Keratinocyte (primary cell): Measurements from ENCODE around the gene GOLPH3L. TPM values are rescaled to one million over a fixed set of nuclear protein-coding genes. Genes with fewer than 3 reads are reported as not detected.
A peak's percentile ranks its signal among the peaks of the same experiment; 100 is the strongest.

Experiments
- DNase-seq: peaks from one replicate; pipeline ENCODE4 v3.0.0-alpha.2; 2011; ENCODE audit warnings: low read depth, missing footprints, low spot score
- FAIRE-seq: peaks from 2 replicates; lab custom pipeline; 2011; peaks lifted over from hg19 to GRCh38; lab: Jason Lieb, UNC
- H2AFZ ChIP-seq: 2 replicates; pipeline ENCODE4 v1.6.0; 2012; ENCODE audit warnings: low read length, control low read depth, inconsistent platforms; ENCODE audit not compliant: control insufficient read depth
- H3K27ac ChIP-seq: 2 replicates; pipeline ENCODE4 v1.5.1; 2011; ENCODE audit warnings: low read length; ENCODE audit not compliant: control insufficient read depth, insufficient read depth
- H3K27me3 ChIP-seq: 3 replicates; pipeline ENCODE4 v1.6.0; 2011; ENCODE audit warnings: low read length; ENCODE audit not compliant: control insufficient read depth, insufficient read depth; ENCODE audit errors: extremely low read depth
- H3K36me3 ChIP-seq, 2 experiments: 2 replicates in 1 of 2; 3 replicates in 1 of 2; pipeline ENCODE4 v1.5.1; 2011; ENCODE audit warnings: low read length in 2 of 2, mild to moderate bottlenecking in 1 of 2; ENCODE audit not compliant: control insufficient read depth in 2 of 2, insufficient read depth in 2 of 2; ENCODE audit errors: extremely low read depth in 1 of 2
- H3K4me1 ChIP-seq: 3 replicates; pipeline ENCODE4 v1.5.1; 2011; ENCODE audit warnings: low read length; ENCODE audit not compliant: control insufficient read depth, insufficient read depth; ENCODE audit errors: extremely low read depth
- H3K4me2 ChIP-seq: 3 replicates; pipeline ENCODE4 v1.6.0; 2011; ENCODE audit warnings: low read depth, low read length; ENCODE audit not compliant: control insufficient read depth, insufficient read depth; ENCODE audit errors: extremely low read depth
- H3K4me3 ChIP-seq, 3 experiments: fragments of 200-600 bp in 1 of 3; sonication (generic) in 1 of 3; 2 replicates in 2 of 3; 3 replicates in 1 of 3; pipeline ENCODE4 v1.5.1; 2011 to 2016; ENCODE audit warnings: low read length in 3 of 3, mild to moderate bottlenecking in 3 of 3, control low read depth in 2 of 3, inconsistent platforms in 1 of 3, low read depth in 1 of 3, mixed read lengths in 1 of 3, mixed run types in 1 of 3, moderate library complexity in 1 of 3; ENCODE audit not compliant: control insufficient read depth in 2 of 3, insufficient read depth in 2 of 3; ENCODE audit errors: extremely low read depth in 1 of 3
- H3K79me2 ChIP-seq: 2 replicates; pipeline ENCODE4 v1.6.0; 2012; ENCODE audit warnings: low read length; ENCODE audit not compliant: control insufficient read depth, insufficient read depth
- H3K9ac ChIP-seq: 3 replicates; pipeline ENCODE4 v1.6.0; 2011; ENCODE audit warnings: low read length; ENCODE audit not compliant: control insufficient read depth, insufficient read depth; ENCODE audit errors: extremely low read depth
- H3K9me1 ChIP-seq: 3 replicates; pipeline ENCODE4 v1.6.0; 2011; ENCODE audit warnings: low read length; ENCODE audit not compliant: control insufficient read depth, insufficient read depth; ENCODE audit errors: extremely low read depth
- H3K9me3 ChIP-seq: 2 replicates; pipeline ENCODE4 v1.5.1; 2012; ENCODE audit warnings: low read depth, low read length; ENCODE audit not compliant: control insufficient read depth
- H4K20me1 ChIP-seq: 3 replicates; pipeline ENCODE4 v1.6.0; 2011; ENCODE audit warnings: low read length; ENCODE audit not compliant: control insufficient read depth, insufficient read depth; ENCODE audit errors: extremely low read depth
- EZH2 ChIP-seq: IDR thresholded peaks from one replicate; pipeline ENCODE4 v1.6.1; 2012; ENCODE audit warnings: inconsistent platforms, mild to moderate bottlenecking, low read length, moderate library complexity
- dilution Hi-C: fragments of 300-500 bp; cut with MboI; formaldehyde crosslinking; loops from one replicate; pipeline ENCODE4 v1.7.0; 2020; ENCODE audit warnings: low sequenced_read_pairs; ENCODE audit not compliant: extremely low pct_ligation_motif_present
- polyA plus RNA-seq, 5 experiments: library from polyadenylated mRNA; depleted of rRNA in 3 of 5; stranded (reverse) in 3 of 5; stranded (forward) in 1 of 5; unstranded in 1 of 5; fragments of >200 nt; gene quantifications; 1 replicate in 1 of 5; 2 replicates in 3 of 5; 3 replicates in 1 of 5; pipeline versions ENCODE4 v1.2.1 to v1.2.3, GENCODE V29; 2011 to 2012; ENCODE audit warnings: missing spikeins in 2 of 5, low read depth in 1 of 5, low replicate concordance in 1 of 5
- TF ChIP-seq, protein P1 (sequence below), 3 experiments: IDR thresholded peaks in 1 of 3; conservative IDR thresholded peaks in 1 of 3; optimal IDR thresholded peaks in 1 of 3; 2 replicates in 2 of 3; 3 replicates in 1 of 3; pipeline versions ENCODE3 to v1.5.1; 2011; ENCODE audit warnings: low read length in 3 of 3, mild to moderate bottlenecking in 3 of 3, moderate library complexity in 2 of 3, control low read depth in 1 of 3, inconsistent platforms in 1 of 3; ENCODE audit not compliant: insufficient read depth in 2 of 3; ENCODE audit errors: extremely low read depth in 1 of 3

Gene GOLPH3L
- polyA plus RNA-seq, 1 donor (not counting 4 experiments of a cell fraction or from before 2014, with no cell fraction given): 22.2 TPM

DNA sequence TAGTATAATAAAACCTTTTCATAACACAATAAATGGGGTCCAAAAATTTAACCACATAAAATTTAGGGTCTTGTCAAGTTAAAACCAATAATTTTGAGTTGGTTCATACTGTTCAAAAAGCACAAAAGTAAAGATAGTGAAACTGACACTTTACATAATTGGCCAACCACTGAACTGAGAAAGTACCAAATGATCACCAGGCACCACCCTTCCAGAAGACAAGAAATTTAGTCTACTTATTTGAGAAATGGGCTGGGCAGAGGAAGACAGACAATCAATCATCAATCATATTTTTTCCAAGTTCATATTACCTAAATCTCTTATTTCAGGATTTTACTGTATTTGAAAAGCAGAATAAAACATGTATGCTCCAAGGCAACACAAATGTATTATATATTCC lies 6.5 kb upstream of the GOLPH3L start:
- Histone ChIP-seq H3K4me2 (no peak overlapping the region), H3K4me1 (no peaks in the 10 kb centered on the region), H2AFZ (no peak overlapping the region), H3K9ac (no peak overlapping the region), H3K9me1 (no peaks in the 10 kb centered on the region), H3K4me3 (no peak overlapping the region), H3K79me2 (no peaks in the 10 kb centered on the region), H3K27ac (no peak overlapping the region), H3K9me3 (no peaks in the 10 kb centered on the region), H3K36me3 (no peaks in the 10 kb centered on the region), H3K27me3 (no peaks in the 10 kb centered on the region), H4K20me1 (no peaks in the 10 kb centered on the region)
- TF ChIP-seq, protein P1, sequence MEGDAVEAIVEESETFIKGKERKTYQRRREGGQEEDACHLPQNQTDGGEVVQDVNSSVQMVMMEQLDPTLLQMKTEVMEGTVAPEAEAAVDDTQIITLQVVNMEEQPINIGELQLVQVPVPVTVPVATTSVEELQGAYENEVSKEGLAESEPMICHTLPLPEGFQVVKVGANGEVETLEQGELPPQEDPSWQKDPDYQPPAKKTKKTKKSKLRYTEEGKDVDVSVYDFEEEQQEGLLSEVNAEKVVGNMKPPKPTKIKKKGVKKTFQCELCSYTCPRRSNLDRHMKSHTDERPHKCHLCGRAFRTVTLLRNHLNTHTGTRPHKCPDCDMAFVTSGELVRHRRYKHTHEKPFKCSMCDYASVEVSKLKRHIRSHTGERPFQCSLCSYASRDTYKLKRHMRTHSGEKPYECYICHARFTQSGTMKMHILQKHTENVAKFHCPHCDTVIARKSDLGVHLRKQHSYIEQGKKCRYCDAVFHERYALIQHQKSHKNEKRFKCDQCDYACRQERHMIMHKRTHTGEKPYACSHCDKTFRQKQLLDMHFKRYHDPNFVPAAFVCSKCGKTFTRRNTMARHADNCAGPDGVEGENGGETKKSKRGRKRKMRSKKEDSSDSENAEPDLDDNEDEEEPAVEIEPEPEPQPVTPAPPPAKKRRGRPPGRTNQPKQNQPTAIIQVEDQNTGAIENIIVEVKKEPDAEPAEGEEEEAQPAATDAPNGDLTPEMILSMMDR (optimal IDR thresholded peaks at IDR 0.05 in 1 of 3, IDR thresholded peaks at IDR 0.05 in 1 of 3, conservative IDR thresholded peaks at IDR 0.05 in 1 of 3; ENCODE audit: extremely low read depth in 1 of 3, insufficient read depth in 2 of 3, low read length in 3 of 3): no peak
- no peak for TF ChIP-seq EZH2
- DNase-seq (no peak), FAIRE-seq (no peak)
- dilution Hi-C loops: no loop called here

GRCh38 chr1:150696590-150696989 lies 364 bp downstream of the GOLPH3L start:
- Histone ChIP-seq H3K9me1 (no peaks in the 10 kb centered on the region), H3K4me2 (peak overlapping the region; percentile 94), H3K4me1 (peaks cover 19% of the 10 kb centered on the region), H4K20me1 (no peaks in the 10 kb centered on the region), H3K4me3 (peak overlapping the region; percentile 70 to 86 (median 84)), H3K36me3 (peaks cover 4 to 15% of the 10 kb centered on the region in 2 experiments), H3K27ac (peak overlapping the region; percentile 88), H2AFZ (peak overlapping the region; percentile 61), H3K79me2 (peaks cover 6% of the 10 kb centered on the region), H3K27me3 (no peaks in the 10 kb centered on the region), H3K9me3 (no peaks in the 10 kb centered on the region), H3K9ac (peak overlapping the region; percentile 82)
- dilution Hi-C loops: no loop called here
- FAIRE-seq (no peak), DNase-seq (no peak)
- TF ChIP-seq, protein P1 (optimal IDR thresholded peaks at IDR 0.05 in 1 of 3, IDR thresholded peaks at IDR 0.05 in 1 of 3, conservative IDR thresholded peaks at IDR 0.05 in 1 of 3; ENCODE audit: extremely low read depth in 1 of 3, insufficient read depth in 2 of 3, low read length in 3 of 3): no peak
- TF ChIP-seq EZH2: no peak
